ENCODE data around the gene LSM3. TPM values are rescaled to one million over a fixed set of nuclear protein-coding genes. Genes with fewer than 3 reads are reported as not detected.

LSM3 gene
- total RNA-seq, 1 experiment from 2014 or later = 17.4 TPM

GRCh38 chr3:14223595-14223994 is 45.0 kb downstream of the LSM3 start:
- no peaks in the 10 kb centered on the region for H3K27me3 ChIP-seq (ENCODE audit: insufficient read depth, low read length)
- no peak overlapping the region for H3K4me3 ChIP-seq (replicated peaks in 1 of 2; ENCODE audit: low read depth in 1 of 2, low read length in 2 of 2)
- POLR2A ChIA-PET = no interaction called here
- no TSS peak for BruUV-seq (replicated peaks)
- H4K20me1 ChIP-seq (ENCODE audit: insufficient read depth) = no peaks in the 10 kb centered on the region
- H2AFZ ChIP-seq (ENCODE audit: low read depth, low read length, poor library complexity, severe bottlenecking) = no peak overlapping the region
- RAD21 ChIA-PET (ENCODE audit: low non-redundant PET in 1 of 2, low total read pairs in 2 of 2, uncharacterized antibody in 2 of 2, unreplicated experiment in 2 of 2) = no interaction called here
- H3K79me2 ChIP-seq (ENCODE audit: insufficient read depth, low read length) = no peaks in the 10 kb centered on the region
- intact Hi-C loops (cut with micrococcal nuclease) = no loop called here
- H3K4me2 ChIP-seq (ENCODE audit: low read length) = no peak overlapping the region
- H3K36me3 ChIP-seq (ENCODE audit: control insufficient read depth in 1 of 2, insufficient read depth in 2 of 2, low read length in 2 of 2) = no peaks in the 10 kb centered on the region
- no peaks in the 10 kb centered on the region for H3K9me3 ChIP-seq (ENCODE audit: control insufficient read depth in 1 of 2, insufficient read depth in 1 of 2, low read depth in 1 of 2, low read length in 2 of 2)
- CTCF ChIA-PET = interaction anchor here (1.4 kb wide), 1 partner anchor 20 kb away, joined by 6 read pairs; no protein-coding TSS in a partner anchor
- ATAC-seq (no peak), DNase-seq (ENCODE audit: low read depth, low spot score) (no peak)
- TF ChIP-seq EGR1 (IDR thresholded peaks at IDR 0.05; ENCODE audit: low read depth) (no peak), REST (IDR thresholded peaks at IDR 0.05; ENCODE audit: low read depth) (no peak), MAX (IDR thresholded peaks at IDR 0.05) (no peak), ZBTB33 (IDR thresholded peaks at IDR 0.05; ENCODE audit: extremely low read depth, insufficient replicate concordance, low read length) (no peak), SP1 (IDR thresholded peaks at IDR 0.05; ENCODE audit: low read depth) (no peak), SIN3A (IDR thresholded peaks at IDR 0.05; ENCODE audit: low read depth) (no peak), POLR2A (IDR thresholded peaks at IDR 0.05; ENCODE audit: borderline replicate concordance, extremely low read depth, insufficient read depth, insufficient read length) (no peak), CTCF (IDR thresholded peaks at IDR 0.05 in 2 of 3, conservative IDR thresholded peaks at IDR 0.05 in 1 of 3; ENCODE audit: borderline replicate concordance in 1 of 3, insufficient read depth in 1 of 3, low read depth in 2 of 3, low read length in 2 of 3) (no peak), JUND (IDR thresholded peaks at IDR 0.05) (no peak), EZH2phosphoT487 (IDR thresholded peaks at IDR 0.05; ENCODE audit: borderline replicate concordance) (no peak), POLR2AphosphoS5 (IDR thresholded peaks at IDR 0.05; ENCODE audit: low read depth, low read length) (no peak), RAD21 (IDR thresholded peaks at IDR 0.05; ENCODE audit: low read depth) (no peak), FOSL1 (IDR thresholded peaks at IDR 0.05; ENCODE audit: low read depth) (no peak), SRF (IDR thresholded peaks at IDR 0.05; ENCODE audit: low read depth) (no peak), ELF1 (IDR thresholded peaks at IDR 0.05; ENCODE audit: borderline replicate concordance, low read depth) (no peak)
- no peak overlapping the region for H3K27ac ChIP-seq (ENCODE audit: low read depth, low read length)
- H3K4me1 ChIP-seq (ENCODE audit: control insufficient read depth in 1 of 2, insufficient read depth in 2 of 2, low read length in 2 of 2) = no peaks in the 10 kb centered on the region
- no peak overlapping the region for H3K9ac ChIP-seq (ENCODE audit: low read length)
- no peaks in the 10 kb centered on the region for H3K9me2 ChIP-seq (ENCODE audit: insufficient read depth)

All from HCT116 (cell line).